IPS-18a (cell line): ENCODE data around the gene SLC24A3.

Source experiments
- H3K27ac ChIP-seq: one replicate; pipeline ENCODE4 v1.5.1; 2013; ENCODE audit warnings: low read length
- H3K27me3 ChIP-seq: one replicate; pipeline ENCODE4 v1.6.1; 2013; ENCODE audit warnings: mild to moderate bottlenecking, low read length; ENCODE audit not compliant: control insufficient read depth, insufficient read depth
- H3K36me3 ChIP-seq: one replicate; pipeline ENCODE4 v1.6.1; 2013; ENCODE audit warnings: low read depth, low read length; ENCODE audit not compliant: control insufficient read depth
- H3K4me1 ChIP-seq: one replicate; pipeline ENCODE4 v1.6.1; 2013; ENCODE audit warnings: low read depth, low read length; ENCODE audit not compliant: control insufficient read depth
- H3K4me3 ChIP-seq: one replicate; pipeline ENCODE4 v1.5.1; 2013; ENCODE audit warnings: low read length
- H3K9ac ChIP-seq: one replicate; pipeline ENCODE4 v1.6.1; 2013; ENCODE audit warnings: mild to moderate bottlenecking, low read length, moderate library complexity
- H3K9me3 ChIP-seq: one replicate; pipeline ENCODE4 v1.6.1; 2013; ENCODE audit warnings: low read depth, low read length; ENCODE audit not compliant: control insufficient read depth

The SLC24A3 gene

GRCh38 chr20:19739351-19739750 is 526.9 kb downstream of the SLC24A3 start:
- Histone ChIP-seq H3K27me3 (no peaks in the 10 kb centered on the region), H3K36me3 (no peaks in the 10 kb centered on the region), H3K27ac (no peak overlapping the region), H3K4me1 (peaks cover 13% of the 10 kb centered on the region), H3K9ac (no peak overlapping the region), H3K9me3 (no peaks in the 10 kb centered on the region), H3K4me3 (no peak overlapping the region)

GRCh38 chr20:19740512-19740911 is 528.1 kb downstream of the SLC24A3 start:
- Histone ChIP-seq H3K36me3 (no peaks in the 10 kb centered on the region), H3K4me1 (peaks cover 10% of the 10 kb centered on the region), H3K27me3 (no peaks in the 10 kb centered on the region), H3K9ac (no peak overlapping the region), H3K27ac (no peak overlapping the region), H3K4me3 (no peak overlapping the region), H3K9me3 (peaks cover under 1% of the 10 kb centered on the region)

GRCh38 chr20:19741924-19742323 is 529.5 kb downstream of the SLC24A3 start:
- Histone ChIP-seq H3K4me1 (peaks cover 8% of the 10 kb centered on the region), H3K27ac (no peak overlapping the region), H3K27me3 (no peaks in the 10 kb centered on the region), H3K36me3 (no peaks in the 10 kb centered on the region), H3K9ac (no peak overlapping the region), H3K4me3 (no peak overlapping the region), H3K9me3 (peaks cover 5% of the 10 kb centered on the region)

- Histone ChIP-seq H3K9me3 (peaks cover 5% of the 10 kb centered on the region), H3K4me1 (peaks cover 8% of the 10 kb centered on the region), H3K36me3 (no peaks in the 10 kb centered on the region), H3K27ac (no peak overlapping the region), H3K4me3 (no peak overlapping the region), H3K9ac (no peak overlapping the region), H3K27me3 (no peaks in the 10 kb centered on the region)
Observed at GRCh38 chr20:19742974-19743639, 530.7 kb downstream of the SLC24A3 start.

- H3K4me3 ChIP-seq: no peak overlapping the region
- peaks cover 5% of the 10 kb centered on the region for H3K9me3 ChIP-seq
- peaks cover 8% of the 10 kb centered on the region for H3K4me1 ChIP-seq
- no peak overlapping the region for H3K27ac ChIP-seq
- no peaks in the 10 kb centered on the region for H3K27me3 ChIP-seq
- H3K36me3 ChIP-seq: no peaks in the 10 kb centered on the region
- H3K9ac ChIP-seq: no peak overlapping the region
Observed at GRCh38 chr20:19743640-19743995, 531.2 kb downstream of the SLC24A3 start.

GRCh38 chr20:19745106-19745505 is 532.7 kb downstream of the SLC24A3 start:
- no peak overlapping the region for H3K4me3 ChIP-seq
- H3K4me1 ChIP-seq: peaks cover 8% of the 10 kb centered on the region
- no peaks in the 10 kb centered on the region for H3K36me3 ChIP-seq
- no peak overlapping the region for H3K9ac ChIP-seq
- no peak overlapping the region for H3K27ac ChIP-seq
- H3K9me3 ChIP-seq: peaks cover 5% of the 10 kb centered on the region
- H3K27me3 ChIP-seq: no peaks in the 10 kb centered on the region

GRCh38 chr20:19745584-19745983 is 533.1 kb downstream of the SLC24A3 start:
- peaks cover 3% of the 10 kb centered on the region for H3K27me3 ChIP-seq
- H3K9ac ChIP-seq: no peak overlapping the region

GRCh38 chr20:19746396-19746795 is 534.0 kb downstream of the SLC24A3 start:
- H3K27ac ChIP-seq: no peak overlapping the region
- peaks cover 5% of the 10 kb centered on the region for H3K9me3 ChIP-seq
- peaks cover 8% of the 10 kb centered on the region for H3K27me3 ChIP-seq
- no peak overlapping the region for H3K9ac ChIP-seq
- no peak overlapping the region for H3K4me3 ChIP-seq
- H3K36me3 ChIP-seq: no peaks in the 10 kb centered on the region
- peaks cover 8% of the 10 kb centered on the region for H3K4me1 ChIP-seq

More at GRCh38 chr20:19745584-19745983, 533.1 kb downstream of the SLC24A3 start:
- Histone ChIP-seq H3K4me3 (no peak overlapping the region), H3K9me3 (peaks cover 5% of the 10 kb centered on the region), H3K27ac (no peak overlapping the region), H3K4me1 (peaks cover 8% of the 10 kb centered on the region), H3K36me3 (no peaks in the 10 kb centered on the region)

- Histone ChIP-seq H3K4me3 (no peak overlapping the region), H3K9ac (no peak overlapping the region), H3K36me3 (no peaks in the 10 kb centered on the region), H3K4me1 (peaks cover 8% of the 10 kb centered on the region), H3K27ac (no peak overlapping the region), H3K9me3 (peaks cover 5% of the 10 kb centered on the region), H3K27me3 (peaks cover 11% of the 10 kb centered on the region)
Observed at GRCh38 chr20:19747903-19748302, 535.5 kb downstream of the SLC24A3 start.

- Histone ChIP-seq H3K4me3 (no peak overlapping the region), H3K36me3 (no peaks in the 10 kb centered on the region), H3K27ac (no peak overlapping the region), H3K4me1 (peaks cover 3% of the 10 kb centered on the region), H3K27me3 (peaks cover 11% of the 10 kb centered on the region), H3K9me3 (peaks cover 5% of the 10 kb centered on the region), H3K9ac (no peak overlapping the region)
Observed at GRCh38 chr20:19748681-19749080, 536.2 kb downstream of the SLC24A3 start.

- Histone ChIP-seq H3K27ac (no peak overlapping the region), H3K36me3 (no peaks in the 10 kb centered on the region), H3K9ac (no peak overlapping the region), H3K4me1 (no peaks in the 10 kb centered on the region), H3K27me3 (peaks cover 11% of the 10 kb centered on the region), H3K4me3 (no peak overlapping the region), H3K9me3 (peaks cover 5% of the 10 kb centered on the region)
Observed at GRCh38 chr20:19749618-19750071, 537.2 kb downstream of the SLC24A3 start.

GRCh38 chr20:19750101-19750606 is 537.7 kb downstream of the SLC24A3 start:
- H3K9ac ChIP-seq: no peak overlapping the region

More at GRCh38 chr20:19750101-19750606, 537.7 kb downstream of the SLC24A3 start:
- Histone ChIP-seq H3K27me3 (peaks cover 11% of the 10 kb centered on the region), H3K27ac (no peak overlapping the region), H3K4me1 (no peaks in the 10 kb centered on the region), H3K9me3 (peaks cover 5% of the 10 kb centered on the region), H3K4me3 (no peak overlapping the region), H3K36me3 (no peaks in the 10 kb centered on the region)
